HCT116 (cell line): ENCODE results near the gene PTGER3. TPM values are rescaled to one million over a fixed set of nuclear protein-coding genes. Genes with fewer than 3 reads are reported as not detected.

Experiments
- ATAC-seq: fragments of 200-7000 bp; cut with Tn5 transposase; 2 replicates; pipeline ENCODE4 v1.9.1; 2020; ENCODE audit warnings: mild to moderate bottlenecking, moderate library complexity
- BruUV-seq: library from RNA; stranded (reverse); fragments of 400-500 nt; replicated peaks from 2 replicates; lab custom pipeline; 2021; lab: Mats Ljungman, UMichigan
- CTCF ChIA-PET: fragments of 300-600 bp; sonication (Branson Sonifier 250); formaldehyde crosslinking; loops from one replicate; lab custom pipeline; 2021; ENCODE audit warnings: antibody characterized with exemption; lab: Charles Lee
- POLR2A ChIA-PET: fragments of 300-600, 350-600 bp; sonication (Branson Sonifier 250); formaldehyde crosslinking; loops from one replicate; lab custom pipeline; 2021; ENCODE audit warnings: antibody characterized with exemption; lab: Charles Lee
- RAD21 ChIA-PET, 2 experiments: fragments of 300-600 bp; sonication (Branson Sonifier 250); formaldehyde crosslinking; loops; one replicate each; lab custom pipeline; 2023; ENCODE audit warnings: low total read pairs in 2 of 2; ENCODE audit not compliant: uncharacterized antibody in 2 of 2, unreplicated experiment in 2 of 2, low non-redundant PET in 1 of 2; lab: Charles Lee
- DNase-seq: peaks from one replicate; pipeline ENCODE4 v3.0.0-alpha.2; 2010; ENCODE audit warnings: low read depth, low spot score
- H2AFZ ChIP-seq: fragments of 200-600 bp; shearing (Covaris generic), sonication (generic); 2 replicates; pipeline ENCODE4 v1.6.1; 2017; ENCODE audit warnings: low read depth, mixed run types, mixed read lengths, antibody characterized with exemption, low read length; ENCODE audit not compliant: poor library complexity, severe bottlenecking
- H3K27ac ChIP-seq: 2 replicates; pipeline ENCODE4 v1.5.1; 2012; ENCODE audit warnings: low read depth, low read length
- H3K27me3 ChIP-seq: fragments of 200-600 bp; sonication (generic); 2 replicates; pipeline ENCODE4 v1.6.1; 2016; ENCODE audit warnings: mixed run types, low read length, mixed read lengths; ENCODE audit not compliant: insufficient read depth
- H3K36me3 ChIP-seq, 2 experiments: fragments of 200-500 bp in 1 of 2; fragments of 200-600 bp in 1 of 2; sonication (Bioruptor generic) in 1 of 2; sonication (generic) in 1 of 2; 2 replicates each; pipeline versions ENCODE4 v1.5.1 to v1.6.1; 2014 to 2016; ENCODE audit warnings: low read length in 2 of 2, inconsistent platforms in 1 of 2, mixed read lengths in 1 of 2, mixed run types in 1 of 2; ENCODE audit not compliant: insufficient read depth in 2 of 2, control insufficient read depth in 1 of 2
- H3K4me1 ChIP-seq, 2 experiments: fragments of 200-600 bp in 1 of 2; sonication (generic) in 1 of 2; 2 replicates each; pipeline versions ENCODE4 v1.5.1 to v1.6.1; 2012 to 2017; ENCODE audit warnings: low read length in 2 of 2, inconsistent platforms in 1 of 2, mild to moderate bottlenecking in 1 of 2, mixed read lengths in 1 of 2, mixed run types in 1 of 2, moderate library complexity in 1 of 2; ENCODE audit not compliant: insufficient read depth in 2 of 2, control insufficient read depth in 1 of 2
- H3K4me2 ChIP-seq: fragments of 200-600 bp; sonication (generic); 2 replicates; pipeline ENCODE4 v1.6.1; 2017; ENCODE audit warnings: mixed run types, low read length, mixed read lengths
- H3K4me3 ChIP-seq, 2 experiments: fragments of 200-600 bp in 1 of 2; sonication (generic) in 1 of 2; replicated peaks in 1 of 2; 2 replicates each; pipeline ENCODE4 v1.5.1; 2011 to 2016; ENCODE audit warnings: low read length in 2 of 2, control low read depth in 1 of 2, low read depth in 1 of 2, mild to moderate bottlenecking in 1 of 2, mixed read lengths in 1 of 2, mixed run types in 1 of 2
- H3K79me2 ChIP-seq: fragments of 200-600 bp; sonication (generic); 2 replicates; pipeline ENCODE4 v1.6.1; 2017; ENCODE audit warnings: mild to moderate bottlenecking, mixed run types, low read length, moderate library complexity, mixed read lengths; ENCODE audit not compliant: insufficient read depth
- H3K9ac ChIP-seq: fragments of 200-600 bp; sonication (generic); 2 replicates; pipeline ENCODE4 v1.6.1; 2016; ENCODE audit warnings: low read length, mixed read lengths
- H3K9me2 ChIP-seq: fragments of 200-600 bp; sonication (generic), shearing (Covaris generic); 2 replicates; pipeline ENCODE4 v1.6.1; 2017; ENCODE audit warnings: mixed run types, mild to moderate bottlenecking, moderate library complexity; ENCODE audit not compliant: insufficient read depth
- H3K9me3 ChIP-seq, 2 experiments: fragments of 200-500 bp in 1 of 2; fragments of 200-600 bp in 1 of 2; sonication (Bioruptor generic) in 1 of 2; sonication (generic) in 1 of 2; 2 replicates each; pipeline ENCODE4 v1.6.1; 2014 to 2017; ENCODE audit warnings: low read length in 2 of 2, mixed read lengths in 2 of 2, inconsistent platforms in 1 of 2, low read depth in 1 of 2, mild to moderate bottlenecking in 1 of 2, mixed run types in 1 of 2, moderate library complexity in 1 of 2; ENCODE audit not compliant: control insufficient read depth in 1 of 2, insufficient read depth in 1 of 2
- H4K20me1 ChIP-seq: fragments of 200-600 bp; sonication (generic), shearing (Covaris generic); 2 replicates; pipeline ENCODE4 v1.6.1; 2017; ENCODE audit warnings: mixed run types, mild to moderate bottlenecking, moderate library complexity; ENCODE audit not compliant: insufficient read depth
- ATF3 ChIP-seq: IDR thresholded peaks from 2 replicates; pipeline ENCODE4 v1.6.1; 2012
- CEBPB ChIP-seq: IDR thresholded peaks from 2 replicates; pipeline ENCODE4 v1.6.1; 2012; ENCODE audit warnings: low read depth
- CTCF ChIP-seq, 3 experiments: fragments of 200-600 bp in 1 of 3; sonication (generic) in 1 of 3; IDR thresholded peaks in 2 of 3; conservative IDR thresholded peaks in 1 of 3; 2 replicates each; pipeline ENCODE4 v1.5.1; 2012 to 2017; ENCODE audit warnings: low read depth in 2 of 3, low read length in 2 of 3, antibody characterized with exemption in 1 of 3, borderline replicate concordance in 1 of 3, control low read depth in 1 of 3, mild to moderate bottlenecking in 1 of 3, mixed read lengths in 1 of 3, mixed run types in 1 of 3, moderate library complexity in 1 of 3; ENCODE audit not compliant: insufficient read depth in 1 of 3
- EGR1 ChIP-seq: IDR thresholded peaks from 2 replicates; pipeline ENCODE4 v1.6.1; 2012; ENCODE audit warnings: low read depth
- EZH2phosphoT487 ChIP-seq: fragments of 200-600 bp; IDR thresholded peaks from 2 replicates; pipeline ENCODE4 v1.6.1; 2018; ENCODE audit warnings: antibody characterized with exemption, borderline replicate concordance
- FOSL1 ChIP-seq: IDR thresholded peaks from 2 replicates; pipeline ENCODE4 v1.6.1; 2012; ENCODE audit warnings: low read depth
- POLR2A ChIP-seq: IDR thresholded peaks from 2 replicates; pipeline ENCODE4 v1.7.0; 2011; ENCODE audit warnings: borderline replicate concordance; ENCODE audit not compliant: insufficient read depth, insufficient read length; ENCODE audit errors: extremely low read depth
- RAD21 ChIP-seq: IDR thresholded peaks from 2 replicates; pipeline ENCODE4 v1.6.1; 2012; ENCODE audit warnings: low read depth, mild to moderate bottlenecking
- REST ChIP-seq: IDR thresholded peaks from 2 replicates; pipeline ENCODE4 v1.6.1; 2012; ENCODE audit warnings: low read depth
- SIN3A ChIP-seq: IDR thresholded peaks from 2 replicates; pipeline ENCODE4 v1.6.1; 2012; ENCODE audit warnings: low read depth
- SP1 ChIP-seq: IDR thresholded peaks from 2 replicates; pipeline ENCODE4 v1.6.1; 2012; ENCODE audit warnings: low read depth
- SRF ChIP-seq: IDR thresholded peaks from 2 replicates; pipeline ENCODE4 v1.6.1; 2012; ENCODE audit warnings: low read depth
- ZBTB33 ChIP-seq: IDR thresholded peaks from 2 replicates; pipeline ENCODE4 v1.6.1; 2011; ENCODE audit warnings: mild to moderate bottlenecking, low read length, moderate library complexity; ENCODE audit not compliant: insufficient replicate concordance; ENCODE audit errors: extremely low read depth
- ZFX ChIP-seq: fragments of 450-650 bp; IDR thresholded peaks from 2 replicates; pipeline ENCODE4 v1.6.1; 2017
- intact Hi-C: fragments of 100-400 bp; cut with micrococcal nuclease; formaldehyde crosslinking; loops from 2 replicates; pipeline ENCODE4 v1.10.0; 2022
- total RNA-seq: library from RNA; stranded (reverse); gene quantifications from one replicate; pipeline ENCODE4 v1.2.1, GENCODE V29; 2021; ENCODE audit not compliant: unreplicated experiment

Gene PTGER3
- total RNA-seq, 1 experiment from 2014 or later = 0.05 TPM

- no peak overlapping the region for H3K4me3 ChIP-seq
- H3K9me3 ChIP-seq = no peaks in the 10 kb centered on the region
- intact Hi-C loops = no loop called here
- no peaks in the 10 kb centered on the region for H3K36me3 ChIP-seq
- H3K27ac ChIP-seq = no peak overlapping the region
- H3K4me2 ChIP-seq = no peak overlapping the region
- H3K9me2 ChIP-seq = no peaks in the 10 kb centered on the region
- no peak overlapping the region for H3K9ac ChIP-seq
- no peak overlapping the region for H2AFZ ChIP-seq
- no TSS peak for BruUV-seq
- ChIA-PET POLR2A (no interaction called here), CTCF (no interaction called here), RAD21 (no interaction called here)
- no peaks in the 10 kb centered on the region for H3K4me1 ChIP-seq
- peaks cover 32% of the 10 kb centered on the region for H3K27me3 ChIP-seq
- no peak for TF ChIP-seq POLR2A
- TF ChIP-seq SIN3A = no peak
- no peak for TF ChIP-seq EGR1
- no peak for TF ChIP-seq ZFX
- no peak for TF ChIP-seq RAD21
- TF ChIP-seq SRF = no peak
- TF ChIP-seq EZH2phosphoT487 = no peak
- no peak for TF ChIP-seq FOSL1
- TF ChIP-seq REST = no peak
- TF ChIP-seq SP1 = no peak
- no peak for TF ChIP-seq ATF3
- TF ChIP-seq CTCF (IDR thresholded peaks at IDR 0.05 in 2 of 3, conservative IDR thresholded peaks at IDR 0.05 in 1 of 3; ENCODE audit: borderline replicate concordance in 1 of 3, insufficient read depth in 1 of 3, low read depth in 2 of 3, low read length in 2 of 3) = no peak
- TF ChIP-seq ZBTB33 = no peak
- TF ChIP-seq CEBPB = no peak
- no peaks in the 10 kb centered on the region for H4K20me1 ChIP-seq
- ATAC-seq = no peak
- no peaks in the 10 kb centered on the region for H3K79me2 ChIP-seq
- DNase-seq = no peak
Measured at GRCh38 chr1:70979881-70980280, 67.7 kb downstream of the PTGER3 start.
